OCI-LY7 (cell line): ENCODE data around the gene STAU1.

Source experiments
- CTCF ChIP-seq: fragments of 200-600 bp; sonication (generic); conservative IDR thresholded peaks from 2 replicates; pipeline ENCODE4 v1.5.1; 2014; ENCODE audit warnings: mild to moderate bottlenecking, antibody characterized with exemption, low read length, moderate library complexity, mixed read lengths
- EZH2phosphoT487 ChIP-seq: fragments of 200-600 bp; sonication (generic); IDR thresholded peaks from 2 replicates; pipeline ENCODE4 v1.6.1; 2018; ENCODE audit warnings: low read depth, borderline replicate concordance, mild to moderate bottlenecking, mixed run types, antibody characterized with exemption, low read length, moderate library complexity, mixed read lengths

GRCh38 chr20:49210101-49210756, 22.1 kb upstream of the STAU1 start:
- no peak for TF ChIP-seq CTCF
- no peak for TF ChIP-seq EZH2phosphoT487
